H1 (cell line): ENCODE measurements around the gene KIF26A.

Source experiments
- BCL11A ChIP-seq, 2 experiments: IDR thresholded peaks; one replicate each; pipeline ENCODE4 v1.6.1; 2011; ENCODE audit warnings: low read depth in 2 of 2, low read length in 2 of 2, mild to moderate bottlenecking in 2 of 2
- EP300 ChIP-seq, 2 experiments: IDR thresholded peaks; 1 replicate in 1 of 2; 2 replicates in 1 of 2; pipeline ENCODE4 v1.6.1; 2011 to 2012; ENCODE audit warnings: low read depth in 2 of 2, low read length in 2 of 2, mild to moderate bottlenecking in 2 of 2, borderline replicate concordance in 1 of 2, inconsistent platforms in 1 of 2, moderate library complexity in 1 of 2
- EZH2 ChIP-seq: fragments of 200-600 bp; sonication (generic); IDR thresholded peaks from 2 replicates; pipeline ENCODE4 v1.7.1; 2012; ENCODE audit warnings: low read depth, mild to moderate bottlenecking, moderate library complexity, low read length, inconsistent platforms; ENCODE audit not compliant: severe bottlenecking
- HDAC6 ChIP-seq: IDR thresholded peaks from one replicate; pipeline ENCODE4 v1.7.1; 2012; ENCODE audit warnings: low read depth, mild to moderate bottlenecking, inconsistent platforms, low read length, moderate library complexity
- POLR2AphosphoS5 ChIP-seq: IDR thresholded peaks from 2 replicates; pipeline ENCODE4 v1.6.1; 2011; ENCODE audit warnings: low read depth, low read length
- TAF1 ChIP-seq: IDR thresholded peaks from 2 replicates; pipeline ENCODE4 v1.6.1; 2011; ENCODE audit warnings: mild to moderate bottlenecking, low read depth, low read length
- TF ChIP-seq, protein P1 (sequence below), 3 experiments: IDR thresholded peaks; 1 replicate in 2 of 3; 2 replicates in 1 of 3; pipeline versions ENCODE4 v1.5.1 to v1.6.1; 2011; ENCODE audit warnings: low read length in 3 of 3, mild to moderate bottlenecking in 3 of 3, inconsistent platforms in 2 of 3, low read depth in 1 of 3, moderate library complexity in 1 of 3; ENCODE audit not compliant: insufficient read depth in 1 of 3; ENCODE audit errors: control extremely low read depth in 1 of 3

DNA sequence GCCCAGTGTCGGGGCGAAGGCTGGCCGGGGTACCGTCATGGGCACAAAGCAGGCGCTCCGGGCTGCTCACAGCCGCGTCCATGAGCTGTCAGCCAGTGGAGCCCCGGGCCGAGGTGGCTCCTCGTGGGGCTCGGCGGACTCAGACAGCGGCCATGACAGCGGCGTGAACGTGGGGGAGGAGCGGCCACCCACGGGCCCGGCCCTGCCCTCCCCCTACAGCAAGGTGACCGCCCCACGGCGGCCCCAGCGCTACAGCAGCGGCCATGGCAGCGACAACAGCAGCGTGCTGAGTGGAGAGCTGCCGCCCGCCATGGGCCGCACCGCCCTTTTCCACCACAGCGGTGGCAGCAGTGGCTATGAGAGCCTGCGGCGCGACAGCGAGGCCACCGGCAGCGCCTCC, 39.0 kb downstream of the KIF26A start:
- TF ChIP-seq TAF1: no peak
- TF ChIP-seq, protein P1, sequence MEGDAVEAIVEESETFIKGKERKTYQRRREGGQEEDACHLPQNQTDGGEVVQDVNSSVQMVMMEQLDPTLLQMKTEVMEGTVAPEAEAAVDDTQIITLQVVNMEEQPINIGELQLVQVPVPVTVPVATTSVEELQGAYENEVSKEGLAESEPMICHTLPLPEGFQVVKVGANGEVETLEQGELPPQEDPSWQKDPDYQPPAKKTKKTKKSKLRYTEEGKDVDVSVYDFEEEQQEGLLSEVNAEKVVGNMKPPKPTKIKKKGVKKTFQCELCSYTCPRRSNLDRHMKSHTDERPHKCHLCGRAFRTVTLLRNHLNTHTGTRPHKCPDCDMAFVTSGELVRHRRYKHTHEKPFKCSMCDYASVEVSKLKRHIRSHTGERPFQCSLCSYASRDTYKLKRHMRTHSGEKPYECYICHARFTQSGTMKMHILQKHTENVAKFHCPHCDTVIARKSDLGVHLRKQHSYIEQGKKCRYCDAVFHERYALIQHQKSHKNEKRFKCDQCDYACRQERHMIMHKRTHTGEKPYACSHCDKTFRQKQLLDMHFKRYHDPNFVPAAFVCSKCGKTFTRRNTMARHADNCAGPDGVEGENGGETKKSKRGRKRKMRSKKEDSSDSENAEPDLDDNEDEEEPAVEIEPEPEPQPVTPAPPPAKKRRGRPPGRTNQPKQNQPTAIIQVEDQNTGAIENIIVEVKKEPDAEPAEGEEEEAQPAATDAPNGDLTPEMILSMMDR (IDR thresholded peaks at IDR 0.05; ENCODE audit: control extremely low read depth in 1 of 3, insufficient read depth in 1 of 3, low read depth in 1 of 3, low read length in 3 of 3): no peak
- no peak for TF ChIP-seq EZH2
- no peak for TF ChIP-seq POLR2AphosphoS5
- no peak for TF ChIP-seq EP300 (IDR thresholded peaks at IDR 0.05; ENCODE audit: borderline replicate concordance in 1 of 2, low read depth in 2 of 2, low read length in 2 of 2)
- no peak for TF ChIP-seq BCL11A (IDR thresholded peaks at IDR 0.05; ENCODE audit: low read depth in 2 of 2, low read length in 2 of 2)
- no peak for TF ChIP-seq HDAC6
